SKM-1 treated with dmso at 0.1 percent for 144 hours (cell line): ENCODE data around the gene PPP1R37.
A peak's percentile ranks its signal among the peaks of the same experiment; 100 is the strongest.
"Not testable (repeated sequence)": the region's sequence is repeated elsewhere in the genome, so short reads cannot be mapped to it uniquely, and the experiment has no call there.

Experiments used
- DNase-seq: peaks from one replicate; lab custom pipeline; 2025; ENCODE audit not compliant: unreplicated experiment; lab: John Stamatoyannopoulos, UW

The PPP1R37 gene

DNA sequence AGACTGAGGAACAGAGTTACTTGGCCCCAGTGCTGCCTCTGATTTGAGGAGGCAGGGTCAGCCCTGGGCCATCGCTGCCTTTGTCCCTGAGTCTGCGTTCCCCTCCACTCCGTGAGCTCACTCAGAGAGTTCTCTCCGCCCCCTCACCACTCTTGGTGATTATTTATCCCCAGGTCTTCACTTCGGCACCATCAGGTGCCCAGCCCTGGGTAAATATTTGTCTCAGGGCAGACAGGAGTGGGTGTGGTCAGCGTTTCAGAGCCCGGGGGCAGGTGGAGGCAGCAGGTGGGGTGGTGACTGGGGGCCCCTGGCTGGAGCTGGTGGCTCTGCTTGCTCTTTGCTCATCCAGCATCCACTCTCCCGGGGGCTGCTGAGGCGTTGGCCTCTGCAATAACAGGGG is 20.6 kb downstream of the PPP1R37 start:
- DNase-seq: no peak

DNA sequence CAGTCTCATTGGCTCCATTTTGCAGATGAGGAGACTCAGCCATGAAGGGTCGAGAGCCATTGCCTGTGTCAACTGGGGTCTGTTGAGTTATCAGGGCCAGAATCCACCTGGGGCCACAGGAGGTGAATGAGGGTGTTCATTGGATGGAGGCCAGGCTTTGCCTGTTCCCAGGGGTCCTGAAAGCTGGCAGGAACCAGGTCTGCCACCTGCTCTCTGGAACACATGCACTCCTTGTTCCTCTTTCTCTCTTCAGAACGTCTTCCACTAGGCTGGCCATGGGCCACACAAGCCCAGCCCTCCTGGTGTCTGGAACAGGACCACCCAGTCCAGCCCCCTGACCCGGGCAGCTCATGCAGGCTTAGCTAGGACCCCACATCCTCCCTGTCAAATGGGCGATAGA is 21.1 kb downstream of the PPP1R37 start:
- no peak for DNase-seq

DNA sequence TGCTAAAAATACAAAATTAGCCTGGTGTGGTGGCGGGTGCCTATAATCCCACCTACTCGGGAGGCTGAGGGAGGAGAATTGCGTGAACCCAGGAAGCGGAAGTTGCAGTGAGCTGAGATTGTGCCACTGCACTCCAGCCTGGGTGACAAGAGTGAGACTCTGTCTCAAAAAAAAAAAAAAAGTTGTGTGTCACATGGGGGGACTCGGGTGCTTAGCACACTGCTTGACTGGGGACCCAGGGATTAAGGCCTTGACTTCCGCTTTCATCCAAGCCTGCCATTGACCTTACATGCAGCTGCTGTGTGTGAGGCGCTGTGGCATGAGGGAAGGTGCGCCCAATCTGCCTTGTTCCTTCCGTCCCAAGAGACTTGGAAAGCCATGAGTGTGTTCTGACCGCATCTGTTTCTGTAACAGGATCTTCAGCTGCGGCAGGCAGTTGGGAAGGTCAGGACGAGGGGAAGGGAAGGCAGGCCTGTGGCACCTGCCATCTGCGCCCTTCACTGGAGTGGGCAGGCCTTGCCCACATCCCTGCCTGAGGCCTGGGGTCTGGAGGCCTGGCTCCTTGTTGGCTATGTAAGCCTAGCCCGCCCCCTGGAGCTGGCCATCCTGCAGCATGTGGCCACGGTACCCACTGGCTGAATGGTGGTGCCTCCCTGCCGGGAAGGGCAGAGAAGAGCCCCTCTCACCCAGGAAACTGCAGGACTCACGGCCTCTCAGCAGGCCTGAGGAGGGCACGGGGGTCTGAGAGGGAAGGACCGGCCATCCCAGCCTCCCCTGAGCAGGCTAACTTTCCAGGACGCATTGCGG is 23.0 kb downstream of the PPP1R37 start:
- DNase-seq: no peak

DNA sequence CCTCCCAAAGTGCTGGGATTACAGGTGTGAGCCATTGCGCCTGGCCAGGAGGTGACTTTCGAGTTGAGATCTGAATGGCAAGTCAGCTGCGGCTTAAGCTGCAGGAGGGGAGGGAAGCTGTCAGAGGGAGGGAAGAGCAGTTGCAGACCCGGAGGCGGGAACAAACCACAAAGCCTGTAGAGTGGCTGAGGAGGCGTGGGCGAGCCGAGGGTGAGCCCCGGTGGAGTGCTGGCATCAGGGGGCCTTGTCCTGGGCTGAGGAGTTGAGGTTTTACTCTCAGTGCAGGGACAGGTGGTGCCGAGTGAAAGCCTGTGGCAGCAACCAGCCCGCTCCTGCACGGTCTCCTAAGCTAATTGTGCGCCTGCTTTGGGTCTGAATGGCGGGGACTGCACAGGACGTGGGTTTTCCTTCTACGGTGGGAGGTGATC is 24.2 kb downstream of the PPP1R37 start:
- DNase-seq: no peak

DNA sequence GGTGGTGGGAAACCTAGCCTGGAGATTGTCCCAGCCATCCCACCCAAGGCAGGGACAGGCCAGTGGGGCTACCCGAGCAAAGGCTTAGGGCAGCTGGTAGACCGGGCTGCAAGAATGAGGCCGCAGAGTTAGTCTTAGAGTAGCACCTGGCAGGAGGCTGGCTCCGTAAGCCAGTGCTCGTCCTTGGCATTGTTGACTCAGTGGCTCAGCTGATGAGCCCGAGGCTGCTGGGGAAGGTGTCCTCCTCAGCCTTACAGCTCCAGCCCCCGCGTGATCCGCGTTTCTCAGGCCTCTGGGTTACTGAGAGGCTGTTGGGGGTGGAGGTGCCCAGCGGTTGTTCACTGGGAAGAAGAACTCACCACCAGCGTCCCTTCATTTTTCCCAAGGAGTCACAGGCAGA is 24.7 kb downstream of the PPP1R37 start:
- no peak for DNase-seq

- no peak for DNase-seq
These were observed 25.1 kb downstream of the PPP1R37 start for GRCh38 chr19:45118106-45118505.

GRCh38 chr19:45118591-45119355 is 25.8 kb downstream of the PPP1R37 start:
- not testable (repeated sequence) for DNase-seq

DNA sequence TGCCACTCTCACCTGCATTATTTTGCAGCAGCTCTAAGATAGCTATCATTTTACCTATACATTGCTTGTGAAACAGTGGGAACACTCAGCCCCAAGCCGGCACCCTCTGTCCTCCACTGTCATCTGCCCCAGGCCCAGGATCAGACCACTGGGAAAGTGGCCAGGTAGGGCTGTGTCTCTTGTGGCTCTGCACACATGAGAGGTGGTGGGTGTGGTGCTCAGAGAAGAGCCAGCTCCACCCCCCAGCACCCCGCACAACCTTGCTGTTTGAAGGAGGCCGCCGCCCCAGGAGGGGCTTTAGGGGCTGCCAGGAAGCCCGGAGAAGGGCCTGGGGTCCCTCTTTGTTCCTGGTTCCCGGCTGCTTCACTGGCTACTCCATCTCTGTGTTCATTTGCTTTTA is 26.6 kb downstream of the PPP1R37 start:
- no peak for DNase-seq

GRCh38 chr19:45121827-45122345 is 28.9 kb downstream of the PPP1R37 start:
- DNase-seq: no peak

GRCh38 chr19:45122832-45123231 is 29.9 kb downstream of the PPP1R37 start:
- no peak for DNase-seq

DNA sequence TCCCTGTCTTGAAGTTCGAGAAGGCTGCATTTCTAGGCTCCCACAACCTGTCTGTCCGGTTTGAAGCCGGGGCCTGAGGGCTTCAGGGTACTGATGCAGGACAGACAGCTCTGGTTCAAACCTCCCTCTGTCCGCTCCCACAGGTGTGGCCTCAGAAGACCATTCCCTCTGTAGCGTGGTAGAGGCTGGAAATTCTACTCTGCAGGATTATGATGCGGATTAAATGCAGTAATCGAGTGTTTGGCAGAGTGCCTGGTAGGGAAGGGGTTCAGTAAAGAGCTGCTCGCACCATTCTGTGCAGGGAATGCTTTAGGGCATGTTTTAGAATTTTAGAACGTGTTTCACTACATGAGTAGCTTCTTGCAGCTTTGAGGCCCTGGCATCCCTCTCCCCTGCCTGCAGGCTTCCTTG is 30.5 kb downstream of the PPP1R37 start:
- DNase-seq: no peak

- DNase-seq: no peak
These were observed 31.0 kb downstream of the PPP1R37 start for GRCh38 chr19:45124021-45124420.

DNA sequence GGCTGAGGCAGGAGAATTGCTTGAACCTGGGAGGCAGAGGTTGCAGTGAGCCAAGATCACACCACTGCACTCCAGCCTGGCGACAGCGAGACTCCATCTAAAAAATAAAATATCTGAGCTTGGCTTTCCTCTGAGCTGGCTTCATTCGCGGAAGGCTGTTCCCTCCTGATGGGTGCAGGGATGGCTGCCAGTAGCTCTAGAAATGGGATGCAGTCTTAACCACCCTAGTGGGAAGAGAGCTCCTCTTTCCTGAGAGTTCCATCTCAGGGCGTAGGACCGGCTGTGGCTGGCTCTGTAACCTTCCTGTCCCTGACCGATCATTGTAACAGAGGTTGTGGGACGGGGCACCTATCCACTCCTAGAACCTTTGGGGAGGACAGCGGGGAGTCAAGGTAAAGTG is 32.4 kb downstream of the PPP1R37 start:
- DNase-seq: no peak

GRCh38 chr19:45125975-45126493 is 33.1 kb downstream of the PPP1R37 start:
- peak; percentile 1 for DNase-seq

DNA sequence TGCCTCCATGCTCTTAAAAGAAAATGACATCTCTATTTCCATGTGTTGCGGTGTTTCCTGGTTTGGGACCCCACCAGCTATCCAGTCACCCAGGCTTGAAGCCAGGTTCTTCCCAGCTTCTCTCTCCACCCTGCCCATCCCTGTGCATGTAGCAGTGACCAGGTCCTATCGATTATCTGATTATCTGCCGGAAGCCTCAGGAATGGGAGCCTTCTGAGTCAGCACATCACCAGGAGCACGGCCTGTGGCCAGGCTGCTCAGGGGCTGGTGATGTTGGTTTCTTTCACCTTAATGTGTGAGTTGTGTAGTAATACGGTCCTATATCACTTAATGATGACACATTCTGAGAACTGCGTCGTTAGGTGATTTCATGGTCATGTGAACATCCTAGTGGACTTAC is 33.7 kb downstream of the PPP1R37 start:
- no peak for DNase-seq

DNA sequence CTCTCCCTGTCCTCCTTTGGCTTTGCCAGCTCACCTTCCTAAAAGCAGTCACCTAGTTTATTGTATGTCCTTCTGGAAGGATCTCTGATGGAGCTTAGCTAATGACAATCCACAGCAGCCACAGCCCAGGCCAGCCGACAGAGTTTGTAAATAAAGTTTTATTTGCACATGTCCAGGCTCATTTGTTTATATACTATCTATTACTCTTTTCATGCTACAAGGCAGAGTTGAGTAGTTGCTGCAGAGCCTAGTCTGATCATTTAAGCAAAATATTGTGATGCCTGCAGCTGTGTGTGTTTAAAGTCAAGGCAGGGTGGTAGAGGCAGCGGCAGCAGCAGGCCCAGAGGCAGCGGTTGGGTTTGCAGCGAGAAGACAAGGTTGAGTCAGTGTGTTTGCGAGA is 35.2 kb downstream of the PPP1R37 start:
- DNase-seq: no peak

- DNase-seq: no peak
These were observed 35.8 kb downstream of the PPP1R37 start for GRCh38 chr19:45128806-45129205.

- DNase-seq: no peak
These were observed 37.3 kb downstream of the PPP1R37 start for GRCh38 chr19:45130236-45130635.

- DNase-seq: no peak
These were observed 38.1 kb downstream of the PPP1R37 start for GRCh38 chr19:45130888-45131615.

DNA sequence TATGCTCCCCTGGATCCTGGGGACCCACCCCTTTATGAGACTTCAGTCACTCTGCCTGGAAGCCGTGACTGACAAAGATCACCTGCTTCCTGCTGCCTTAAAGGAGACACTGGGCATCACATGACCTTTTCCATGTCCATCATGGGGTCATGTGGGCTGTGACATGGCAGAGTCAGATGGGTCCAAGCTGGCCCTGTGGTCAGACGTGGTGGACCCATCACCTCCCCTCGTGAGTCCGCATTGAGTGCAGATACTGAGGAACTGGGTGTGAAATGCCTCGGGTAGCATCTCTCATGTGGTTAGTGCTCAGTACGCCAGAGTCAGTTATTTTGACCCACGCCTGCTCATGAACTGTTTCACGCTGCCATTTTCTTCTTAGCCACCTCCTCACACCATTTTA is 40.7 kb downstream of the PPP1R37 start:
- DNase-seq: no peak

DNA sequence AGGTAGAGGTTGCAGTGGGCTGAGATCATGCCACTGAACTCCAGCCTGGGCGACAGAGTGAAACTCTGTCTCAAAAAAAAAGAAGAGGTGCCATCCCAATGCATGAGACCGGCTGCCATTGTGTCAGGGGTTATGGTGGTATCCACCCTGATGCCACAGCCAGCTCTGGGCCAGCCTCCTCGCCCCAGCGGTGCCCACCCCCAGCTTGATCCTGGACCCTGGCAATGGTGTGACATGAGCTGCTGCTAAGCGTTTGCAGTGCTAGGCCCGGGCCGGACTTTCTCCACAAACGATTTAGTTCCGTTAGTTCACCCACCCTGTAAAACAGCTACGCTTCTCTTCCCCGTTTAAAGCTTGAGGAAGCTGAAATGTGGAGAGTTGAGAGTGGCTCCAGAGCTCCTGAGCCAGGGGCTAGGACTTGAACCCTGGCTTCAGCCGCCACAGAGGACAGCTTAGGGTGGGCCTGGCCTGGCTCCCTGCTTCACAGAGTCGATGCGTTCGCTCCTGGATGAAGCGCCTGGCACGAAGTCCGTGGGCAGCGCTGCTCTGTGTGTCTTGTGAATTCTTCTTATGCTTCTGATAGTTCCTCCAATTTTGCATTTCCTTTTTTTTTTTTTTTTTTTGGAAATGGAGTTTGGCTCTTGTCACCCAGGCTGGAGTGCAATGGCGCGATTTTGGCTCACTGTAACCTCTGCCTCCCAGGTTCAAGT is 42.4 kb downstream of the PPP1R37 start:
- no peak for DNase-seq
